SKM-1 treated with dmso at 0.1 percent for 144 hours (cell line): ENCODE data around the gene GALNT16.

Experiments
- DNase-seq: peaks from one replicate; lab custom pipeline; 2025; ENCODE audit not compliant: unreplicated experiment; lab: John Stamatoyannopoulos, UW

Gene GALNT16

DNA sequence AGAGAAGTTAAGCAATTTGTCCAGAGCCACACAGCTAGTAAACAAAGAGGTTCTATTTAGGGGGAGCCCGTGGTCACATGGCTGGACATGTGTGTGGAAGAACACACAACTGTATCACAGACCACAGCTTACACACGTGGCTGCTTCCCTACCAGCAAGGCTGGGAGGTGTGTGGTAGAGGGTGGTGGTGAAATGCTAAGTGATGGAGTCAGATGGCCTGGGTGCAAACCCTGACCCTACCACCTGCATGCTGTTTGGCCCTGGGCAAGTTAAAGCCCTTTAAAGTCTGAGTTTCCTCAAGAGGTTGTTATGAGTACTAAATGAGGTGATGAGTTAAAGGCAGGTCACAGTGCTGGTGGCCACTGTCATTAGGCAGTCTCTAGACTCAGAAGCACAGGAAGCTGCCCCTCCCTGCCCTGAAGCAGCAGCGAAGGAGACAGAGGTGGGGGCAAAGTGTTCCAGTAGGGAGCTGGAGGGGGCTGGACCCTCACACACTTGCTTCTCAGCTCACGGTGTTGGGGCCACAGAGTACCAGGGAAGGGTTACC, 73.9 kb downstream of the GALNT16 start:
- DNase-seq: no peak

- DNase-seq: no peak
Observed at GRCh38 chr14:69334576-69334975, 74.6 kb downstream of the GALNT16 start.

DNA sequence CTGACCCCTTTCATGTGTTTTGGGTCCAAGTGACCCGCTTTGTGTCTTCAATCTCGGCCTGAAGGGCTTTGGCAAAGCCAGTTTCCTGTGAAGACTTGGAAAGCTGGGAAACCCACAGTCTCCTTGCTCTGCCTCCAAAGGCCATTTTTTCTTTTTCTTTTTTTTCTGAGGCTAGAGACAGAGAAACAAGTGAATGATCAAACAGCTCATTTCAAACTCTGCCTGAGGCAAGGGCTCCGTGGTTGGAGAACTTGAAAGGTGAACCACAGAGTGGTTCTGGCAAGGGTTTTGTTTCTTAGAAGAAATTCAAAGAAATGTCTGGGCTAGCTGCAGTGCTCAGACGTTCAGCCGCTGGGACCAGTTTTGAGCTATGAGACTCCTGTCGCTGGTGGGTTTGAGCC, 75.4 kb downstream of the GALNT16 start:
- DNase-seq: no peak

DNA sequence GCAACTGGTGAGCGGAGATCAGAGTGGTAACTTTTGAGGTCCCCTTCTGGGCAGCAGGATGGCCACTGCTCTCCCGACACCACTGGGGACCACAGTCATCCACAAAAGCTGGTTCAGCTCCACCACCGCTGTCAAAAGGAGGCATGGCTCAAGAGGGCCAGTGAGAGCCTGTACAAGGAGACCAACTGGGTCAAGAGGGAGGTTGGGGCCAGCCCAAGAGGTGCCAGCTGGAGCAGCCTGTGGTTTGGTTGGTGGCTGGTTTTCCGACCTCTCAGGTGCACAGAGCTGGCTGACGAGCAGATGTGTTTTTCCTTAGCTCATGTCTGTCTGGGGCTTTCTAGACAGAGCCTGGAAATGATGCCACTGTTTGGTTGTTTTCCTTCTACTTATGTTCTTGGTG, 78.0 kb downstream of the GALNT16 start:
- DNase-seq: no peak

DNA sequence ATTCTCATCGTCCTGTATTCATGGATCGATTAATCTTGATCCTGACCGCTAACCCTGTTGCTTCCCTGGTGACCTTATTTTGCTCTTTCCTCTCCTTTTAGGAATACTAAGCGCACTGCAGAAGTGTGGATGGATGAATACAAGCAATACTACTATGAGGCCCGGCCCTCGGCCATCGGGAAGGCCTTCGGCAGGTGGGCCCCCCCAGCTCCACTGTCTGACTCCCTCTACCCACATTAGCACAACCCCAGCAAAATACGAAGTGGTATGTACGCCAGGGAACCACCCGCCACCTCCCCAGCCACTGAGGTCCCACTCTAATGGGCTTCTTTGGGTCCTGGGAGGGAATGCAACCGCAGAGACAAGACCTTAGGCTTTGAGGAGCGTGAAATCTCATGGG, 79.5 kb downstream of the GALNT16 start:
- no peak for DNase-seq

- no peak for DNase-seq
Observed at GRCh38 chr14:69342928-69343525, 83.1 kb downstream of the GALNT16 start.

- DNase-seq: no peak
Observed at GRCh38 chr14:69344171-69344570, 84.2 kb downstream of the GALNT16 start.

- no peak for DNase-seq
Observed at GRCh38 chr14:69345402-69345801, 85.4 kb downstream of the GALNT16 start.

GRCh38 chr14:69346710-69347109, 86.8 kb downstream of the GALNT16 start:
- no peak for DNase-seq

- no peak for DNase-seq
Observed at GRCh38 chr14:69349091-69349777, 89.3 kb downstream of the GALNT16 start.

DNA sequence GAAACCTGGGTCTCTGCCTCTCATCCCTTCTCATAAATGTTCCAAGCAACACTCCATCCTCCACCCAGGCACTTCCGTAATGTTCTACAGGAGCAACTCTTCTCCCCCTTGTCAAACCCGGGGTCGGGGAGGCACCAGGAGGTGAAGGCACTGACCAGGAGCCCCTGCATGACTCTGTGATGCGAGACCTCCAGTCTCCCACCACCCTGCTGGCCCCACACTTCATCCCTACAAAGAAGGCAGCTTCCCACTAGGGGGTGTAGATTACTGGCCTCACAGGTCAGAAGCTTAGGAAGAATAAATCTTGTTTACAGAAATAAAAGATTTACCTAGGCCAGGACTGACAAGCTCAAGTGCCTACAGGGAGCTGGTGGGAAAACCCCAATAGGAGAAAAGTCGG, 90.9 kb downstream of the GALNT16 start:
- DNase-seq: no peak

- DNase-seq: peak; percentile 1
Observed at GRCh38 chr14:69351385-69351784, 91.4 kb downstream of the GALNT16 start.

DNA sequence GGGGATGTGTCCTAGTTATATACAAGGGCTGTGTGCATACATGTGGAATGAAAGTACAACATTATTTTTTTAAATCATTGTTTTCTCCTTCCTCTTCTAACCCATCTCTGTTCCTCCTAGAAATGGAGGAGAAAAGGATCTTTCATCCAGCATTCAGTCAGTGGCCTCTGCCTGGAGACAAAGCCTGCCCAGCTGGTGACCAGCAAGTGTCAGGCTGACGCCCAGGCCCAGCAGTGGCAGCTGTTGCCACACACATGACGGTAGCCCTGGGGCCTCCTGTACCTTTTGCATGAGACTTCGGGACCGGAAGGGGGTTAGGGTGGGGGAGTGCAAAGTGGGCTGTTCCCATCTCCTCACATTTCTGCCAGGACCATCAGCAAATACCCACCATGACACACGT, 92.0 kb downstream of the GALNT16 start:
- no peak for DNase-seq

DNA sequence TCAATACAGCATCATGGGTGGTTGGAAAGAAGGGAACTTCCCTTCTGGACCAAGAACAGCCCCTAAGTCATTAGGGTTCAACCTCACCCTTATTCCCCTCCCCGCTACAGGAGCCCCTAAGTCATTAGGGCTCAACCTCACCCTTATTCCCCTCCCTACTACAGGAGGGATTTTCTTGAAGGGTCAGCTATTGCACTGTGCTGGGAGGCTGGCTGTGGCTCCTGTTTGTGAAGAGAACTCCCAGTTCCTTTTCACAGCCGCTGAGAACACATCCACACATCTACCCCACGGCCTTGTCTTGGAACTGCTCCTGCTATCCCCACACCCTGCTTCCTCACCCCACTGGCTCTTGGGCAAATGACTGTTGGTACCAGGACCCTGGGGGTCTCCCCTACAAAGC, 93.2 kb downstream of the GALNT16 start:
- DNase-seq: no peak

DNA sequence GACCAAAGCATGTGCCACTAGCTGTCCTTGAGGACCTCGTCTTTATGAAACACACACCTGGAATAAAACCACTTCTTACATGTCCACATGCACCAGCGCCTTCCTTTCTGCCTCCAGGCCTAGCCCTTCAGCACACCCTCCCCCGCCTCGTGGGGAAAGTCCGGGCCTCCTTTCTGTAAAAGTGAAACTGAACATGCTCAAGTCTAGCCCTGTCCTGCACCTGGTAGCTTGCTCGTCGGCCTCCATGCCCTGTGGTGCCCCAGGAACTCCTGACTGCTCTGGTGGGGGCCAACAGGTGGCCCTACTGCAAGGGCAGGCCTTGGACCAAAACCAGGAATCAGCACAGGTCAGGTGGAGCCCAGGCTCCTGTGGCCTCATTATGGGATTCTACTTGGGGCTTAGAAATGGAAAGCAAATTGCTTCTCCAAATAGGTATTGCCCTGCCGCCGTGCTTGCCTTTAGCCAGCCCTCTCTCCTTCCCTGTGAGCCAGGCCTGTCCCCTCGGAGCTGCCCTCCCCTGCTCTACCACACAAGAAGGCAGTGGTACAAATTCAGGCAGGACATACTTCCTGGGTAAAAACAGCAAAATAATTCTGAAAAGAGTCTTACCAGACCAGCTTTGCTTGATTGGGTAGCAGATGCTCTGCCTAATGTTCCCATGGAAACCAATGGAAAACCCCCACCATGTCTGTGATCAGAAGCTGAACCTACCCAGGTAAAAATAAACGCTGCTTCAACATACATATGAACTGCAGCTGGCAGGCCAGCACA, 94.6 kb downstream of the GALNT16 start:
- DNase-seq: no peak

GRCh38 chr14:69355154-69355597, 95.2 kb downstream of the GALNT16 start:
- DNase-seq: no peak

DNA sequence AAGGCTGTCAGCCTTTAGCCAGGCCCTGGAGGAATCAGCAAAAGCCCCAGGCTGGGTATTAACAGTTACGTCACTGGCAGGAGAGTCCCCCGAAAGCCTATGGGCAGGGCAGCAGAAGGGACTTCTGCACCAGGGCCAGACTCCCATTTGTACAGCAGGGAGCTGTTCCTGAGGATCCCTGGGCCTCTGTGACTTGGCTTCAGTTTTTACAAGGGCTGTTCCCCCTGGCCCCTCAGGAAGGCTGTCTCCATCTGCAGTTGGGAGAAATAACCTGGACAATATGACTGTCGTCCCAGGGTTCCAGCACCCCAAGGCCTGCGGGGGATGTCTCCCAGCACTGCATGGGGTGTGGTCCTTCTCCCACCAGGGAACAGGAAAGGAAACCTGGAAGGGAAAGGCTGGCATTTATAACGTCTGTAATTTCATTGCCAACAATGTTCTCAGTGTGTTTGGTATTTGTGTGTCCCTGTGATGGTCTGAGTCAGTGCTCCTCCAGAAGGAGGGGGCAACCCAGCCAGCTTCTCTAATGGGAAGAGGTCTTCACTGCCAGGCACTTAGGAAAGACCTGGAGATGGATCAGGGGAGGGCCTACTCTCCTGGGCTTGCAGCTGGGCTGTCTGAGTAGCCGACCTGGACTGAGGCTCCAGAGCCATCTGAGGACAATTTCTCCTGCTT, 95.8 kb downstream of the GALNT16 start:
- no peak for DNase-seq

DNA sequence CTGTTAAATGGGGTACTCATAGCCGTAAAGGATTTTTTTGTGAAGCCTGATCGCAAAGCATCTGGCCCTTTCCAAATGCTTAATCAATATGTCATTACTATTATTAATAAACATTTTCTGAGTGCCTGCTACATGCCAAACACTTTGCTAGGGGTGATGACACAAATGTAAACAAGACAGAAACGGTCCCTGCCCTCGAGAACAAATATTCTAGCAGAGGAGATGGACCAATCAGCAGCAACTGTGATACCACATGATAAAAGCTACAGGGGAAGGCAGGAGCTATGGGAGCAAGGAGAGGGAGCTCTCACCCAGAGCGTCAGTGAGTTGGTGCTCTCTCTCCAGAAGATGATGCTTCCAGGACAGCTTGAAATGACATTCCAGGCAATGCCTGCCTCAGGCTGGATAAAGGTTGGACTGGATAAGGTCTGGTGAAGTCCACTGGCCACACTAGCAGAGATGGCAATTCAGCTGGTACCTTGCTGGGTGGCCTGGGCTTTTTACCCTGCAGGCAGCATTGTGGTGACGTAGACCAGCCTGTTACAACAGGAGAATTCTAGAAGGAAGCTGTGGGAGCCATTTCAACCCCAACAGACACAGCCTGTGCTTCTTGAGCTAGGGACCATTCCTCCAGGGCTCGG, 97.1 kb downstream of the GALNT16 start:
- DNase-seq: no peak

- no peak for DNase-seq
Observed at GRCh38 chr14:69357544-69358200, 97.7 kb downstream of the GALNT16 start.

DNA sequence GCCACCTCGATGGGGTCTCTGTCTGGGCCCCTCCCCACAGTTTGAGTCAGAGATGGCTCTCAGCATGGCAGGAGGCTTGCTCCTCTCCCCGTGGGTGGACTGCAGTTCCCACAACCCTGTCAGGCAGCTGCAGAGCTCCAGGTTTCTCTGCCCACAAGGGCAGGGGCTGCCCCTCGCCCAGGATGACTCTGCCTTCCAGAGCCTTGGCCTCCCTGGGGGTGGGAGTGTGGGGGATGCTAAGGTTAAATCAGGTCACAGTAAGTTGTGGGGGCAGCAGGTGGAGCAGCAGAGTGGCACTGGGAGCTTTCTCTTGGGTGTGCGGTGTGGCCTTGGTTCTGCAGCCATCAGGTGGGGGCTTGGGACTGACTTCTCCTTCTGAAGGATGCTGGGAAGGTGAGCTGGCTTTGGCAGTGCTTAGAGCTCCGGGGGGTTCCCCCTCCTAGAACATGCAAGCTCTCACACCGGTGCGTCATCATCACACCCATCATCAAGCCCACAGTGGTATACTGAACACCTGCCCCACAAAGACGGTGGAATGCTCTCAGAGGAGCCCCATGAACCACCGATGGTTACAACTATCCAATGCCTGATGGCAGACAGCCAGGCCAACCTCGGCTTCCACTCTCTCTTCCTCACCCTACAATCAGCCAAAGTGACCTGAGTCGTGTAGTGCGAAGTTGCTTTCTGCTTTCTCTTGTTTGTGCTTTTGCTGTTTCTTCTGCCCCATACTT, 98.4 kb downstream of the GALNT16 start:
- DNase-seq: no peak
